A673 (cell line): ENCODE data around the gene SNORC. TPM values are rescaled to one million over a fixed set of nuclear protein-coding genes. Genes with fewer than 3 reads are reported as not detected.

Source experiments
- BruUV-seq: library from RNA; stranded (reverse); fragments of 400-500 nt; replicated peaks from 2 replicates; lab custom pipeline; 2021; lab: Mats Ljungman, UMichigan
- CTCF ChIA-PET: fragments of 300-600 bp; sonication (Branson Sonifier 250); formaldehyde crosslinking; loops from one replicate; lab custom pipeline; 2022; ENCODE audit warnings: antibody characterized with exemption; lab: Charles Lee
- POLR2A ChIA-PET: fragments of 300-600 bp; sonication (Branson Sonifier 250); formaldehyde crosslinking; loops from one replicate; lab custom pipeline; 2022; ENCODE audit warnings: antibody characterized with exemption; ENCODE audit not compliant: low non-redundant PET; lab: Charles Lee
- DNase-seq: peaks from one replicate; pipeline ENCODE4 v3.0.0-alpha.2; 2015; ENCODE audit warnings: low spot score
- H3K27ac ChIP-seq: fragments of 200-600 bp; sonication (generic); 2 replicates; pipeline ENCODE4 v1.5.1; 2016; ENCODE audit warnings: mixed run types, low read depth, mild to moderate bottlenecking, mixed read lengths, antibody characterized with exemption, low read length; ENCODE audit not compliant: poor library complexity, severe bottlenecking
- H3K27me3 ChIP-seq: fragments of 200-600 bp; sonication (generic); replicated peaks from 2 replicates; pipeline ENCODE4 v1.6.1; 2017; ENCODE audit warnings: mixed run types, low read depth, mild to moderate bottlenecking, mixed read lengths, antibody characterized with exemption, low read length; ENCODE audit not compliant: insufficient read depth, poor library complexity
- H3K36me3 ChIP-seq: fragments of 200-600 bp; sonication (generic); 2 replicates; pipeline ENCODE4 v1.6.1; 2016; ENCODE audit warnings: mixed run types, mild to moderate bottlenecking, mixed read lengths, antibody characterized with exemption, low read length; ENCODE audit not compliant: insufficient read depth, poor library complexity, severe bottlenecking
- H3K4me1 ChIP-seq: fragments of 200-600 bp; sonication (generic); 2 replicates; pipeline ENCODE4 v1.6.1; 2017; ENCODE audit warnings: mixed run types, mild to moderate bottlenecking, mixed read lengths, antibody characterized with exemption, low read length; ENCODE audit not compliant: insufficient read depth, poor library complexity, severe bottlenecking
- H3K4me3 ChIP-seq: fragments of 200-600 bp; sonication (generic); 2 replicates; pipeline ENCODE4 v1.5.1; 2016; ENCODE audit warnings: low read depth, mixed run types, mild to moderate bottlenecking, mixed read lengths, low read length; ENCODE audit not compliant: poor library complexity, severe bottlenecking
- H3K9me3 ChIP-seq: fragments of 200-600 bp; sonication (generic); 2 replicates; pipeline ENCODE4 v1.6.1; 2016; ENCODE audit warnings: mixed run types, low read depth, mild to moderate bottlenecking, mixed read lengths, antibody characterized with exemption, low read length; ENCODE audit not compliant: poor library complexity, severe bottlenecking
- CTCF ChIP-seq: fragments of 300-800, 200-600 bp; sonication (generic); conservative IDR thresholded peaks from 2 replicates; pipeline ENCODE4 v1.5.1; 2017; ENCODE audit warnings: low read depth, mild to moderate bottlenecking, antibody characterized with exemption, low read length, moderate library complexity, mixed read lengths
- EZH2 ChIP-seq: fragments of 200-600 bp; sonication (generic); IDR thresholded peaks from 2 replicates; pipeline ENCODE4 v1.6.1; 2017; ENCODE audit warnings: borderline replicate concordance, low read depth, mild to moderate bottlenecking, mixed read lengths, antibody characterized with exemption, low read length; ENCODE audit not compliant: poor library complexity, severe bottlenecking
- intact Hi-C: fragments of 100-400 bp; cut with micrococcal nuclease; formaldehyde crosslinking; loops from one replicate; pipeline ENCODE4 v1.10.0; 2022; ENCODE audit not compliant: unreplicated experiment
- total RNA-seq: library from RNA; stranded (reverse); gene quantifications from 2 replicates; pipeline ENCODE4 v1.2.3, GENCODE V29; 2021

SNORC gene
- total RNA-seq, 1 experiment from 2014 or later = 4.6 TPM

DNA sequence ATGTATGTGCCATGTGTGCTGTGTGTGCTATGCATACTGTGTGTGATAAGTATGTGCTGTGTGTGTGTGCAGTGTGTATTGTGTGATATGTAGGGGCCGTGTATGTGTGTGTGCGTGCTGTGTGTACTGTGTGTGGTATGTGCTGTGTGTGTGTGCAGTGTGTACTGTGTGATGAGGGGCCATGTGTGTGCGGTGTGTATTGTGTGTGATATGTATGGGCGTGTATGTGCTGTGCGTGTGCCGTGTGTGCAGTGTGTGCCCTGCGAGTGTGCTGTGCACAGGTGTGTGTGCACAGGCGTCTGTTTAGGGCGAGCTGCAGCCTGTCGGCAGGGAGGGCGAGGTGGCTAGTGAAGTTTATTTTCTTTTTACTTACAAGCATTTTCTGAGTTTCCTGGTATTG is 16.1 kb downstream of the SNORC start:
- no TSS peak for BruUV-seq
- no peak overlapping the region for H3K27ac ChIP-seq
- no peaks in the 10 kb centered on the region for H3K9me3 ChIP-seq
- no peaks in the 10 kb centered on the region for H3K4me1 ChIP-seq
- no peaks in the 10 kb centered on the region for H3K27me3 ChIP-seq
- ChIA-PET POLR2A (no interaction called here), CTCF (no interaction called here)
- TF ChIP-seq CTCF (no peak), EZH2 (no peak)
- DNase-seq = no peak
- no peaks in the 10 kb centered on the region for H3K36me3 ChIP-seq
- intact Hi-C loops = no loop called here
- H3K4me3 ChIP-seq = no peak overlapping the region

GRCh38 chr2:232886632-232887031 is 16.6 kb downstream of the SNORC start:
- Histone ChIP-seq H3K4me1 (no peaks in the 10 kb centered on the region), H3K27me3 (no peaks in the 10 kb centered on the region), H3K36me3 (no peaks in the 10 kb centered on the region), H3K4me3 (no peak overlapping the region), H3K9me3 (no peaks in the 10 kb centered on the region), H3K27ac (no peak overlapping the region)
- no peak for DNase-seq
- TF ChIP-seq EZH2 = no peak
- no peak for TF ChIP-seq CTCF
- intact Hi-C loops = no loop called here
- no TSS peak for BruUV-seq
- ChIA-PET CTCF (interaction anchor here (0.6 kb wide), 1 partner anchor 280 kb away, joined by 3 read pairs; no protein-coding TSS in a partner anchor), POLR2A (no interaction called here)

DNA sequence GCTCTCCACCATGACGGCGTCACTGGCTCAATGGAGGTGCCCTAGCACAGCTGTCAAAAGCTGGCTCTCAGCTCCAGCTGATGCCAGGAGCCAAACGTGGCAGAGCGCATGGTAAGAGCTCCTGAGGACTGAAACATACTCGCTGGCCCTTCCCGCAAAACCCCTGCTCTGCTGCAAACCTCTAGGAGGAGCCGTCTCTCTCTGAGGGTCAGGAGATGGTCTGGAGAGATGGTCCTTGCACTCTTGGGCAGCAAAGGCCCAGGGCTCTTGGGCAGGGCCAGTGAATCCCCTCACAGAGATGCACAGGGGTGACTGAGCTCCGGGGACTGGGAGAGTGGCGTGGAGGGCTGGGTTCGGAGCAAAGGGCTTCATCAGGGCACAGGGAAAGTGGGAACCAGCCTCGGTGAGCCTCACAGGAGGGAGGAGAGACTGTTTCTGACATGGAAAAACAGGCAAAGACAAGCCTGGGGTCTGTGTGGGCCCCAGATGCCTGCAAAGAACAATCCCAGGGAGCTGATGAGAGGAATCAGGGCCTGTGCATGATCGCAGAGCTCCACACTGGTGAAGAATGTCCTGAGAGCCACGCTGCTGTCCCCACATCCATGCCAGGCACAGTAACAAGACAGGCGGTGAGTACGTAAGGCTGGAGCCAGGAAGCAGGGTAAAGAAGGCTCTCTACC is 17.2 kb downstream of the SNORC start:
- intact Hi-C loops = no loop called here
- no peaks in the 10 kb centered on the region for H3K9me3 ChIP-seq
- POLR2A ChIA-PET = no interaction called here
- no peaks in the 10 kb centered on the region for H3K4me1 ChIP-seq
- BruUV-seq = no TSS peak
- CTCF ChIA-PET = interaction anchor here (0.6 kb wide), 1 partner anchor 280 kb away, joined by 3 read pairs; no protein-coding TSS in a partner anchor
- DNase-seq = no peak
- TF ChIP-seq CTCF = no peak
- TF ChIP-seq EZH2 = no peak
- H3K4me3 ChIP-seq = no peak overlapping the region
- no peaks in the 10 kb centered on the region for H3K36me3 ChIP-seq
- no peak overlapping the region for H3K27ac ChIP-seq
- no peaks in the 10 kb centered on the region for H3K27me3 ChIP-seq
